GM19025 (cell line): ENCODE results near the gene SUB1.

Experiments
- ATAC-seq: cut with Tn5 transposase; IDR thresholded peaks from one replicate; pipeline ENCODE4 v1.9.1; 2021; ENCODE audit warnings: mild to moderate bottlenecking, low read depth, moderate library complexity; ENCODE audit not compliant: unreplicated experiment

SUB1 gene

GRCh38 chr5:32638309-32638708 lies 53.0 kb downstream of the SUB1 start:
- no peak for ATAC-seq

- no peak for ATAC-seq
Observed at GRCh38 chr5:32639943-32640342, 54.6 kb downstream of the SUB1 start.

GRCh38 chr5:32642276-32643002 lies 57.1 kb downstream of the SUB1 start:
- ATAC-seq, result no peak

- no peak for ATAC-seq
Observed at GRCh38 chr5:32645246-32645645, 59.9 kb downstream of the SUB1 start.

- no peak for ATAC-seq
Observed at GRCh38 chr5:32646061-32646969, 61.0 kb downstream of the SUB1 start.

- ATAC-seq, result no peak
Observed at GRCh38 chr5:32651088-32651487, 65.7 kb downstream of the SUB1 start.

GRCh38 chr5:32651638-32652037 lies 66.3 kb downstream of the SUB1 start:
- ATAC-seq, result no peak
